ENCODE data around the gene RBFA.

The RBFA gene

DNA sequence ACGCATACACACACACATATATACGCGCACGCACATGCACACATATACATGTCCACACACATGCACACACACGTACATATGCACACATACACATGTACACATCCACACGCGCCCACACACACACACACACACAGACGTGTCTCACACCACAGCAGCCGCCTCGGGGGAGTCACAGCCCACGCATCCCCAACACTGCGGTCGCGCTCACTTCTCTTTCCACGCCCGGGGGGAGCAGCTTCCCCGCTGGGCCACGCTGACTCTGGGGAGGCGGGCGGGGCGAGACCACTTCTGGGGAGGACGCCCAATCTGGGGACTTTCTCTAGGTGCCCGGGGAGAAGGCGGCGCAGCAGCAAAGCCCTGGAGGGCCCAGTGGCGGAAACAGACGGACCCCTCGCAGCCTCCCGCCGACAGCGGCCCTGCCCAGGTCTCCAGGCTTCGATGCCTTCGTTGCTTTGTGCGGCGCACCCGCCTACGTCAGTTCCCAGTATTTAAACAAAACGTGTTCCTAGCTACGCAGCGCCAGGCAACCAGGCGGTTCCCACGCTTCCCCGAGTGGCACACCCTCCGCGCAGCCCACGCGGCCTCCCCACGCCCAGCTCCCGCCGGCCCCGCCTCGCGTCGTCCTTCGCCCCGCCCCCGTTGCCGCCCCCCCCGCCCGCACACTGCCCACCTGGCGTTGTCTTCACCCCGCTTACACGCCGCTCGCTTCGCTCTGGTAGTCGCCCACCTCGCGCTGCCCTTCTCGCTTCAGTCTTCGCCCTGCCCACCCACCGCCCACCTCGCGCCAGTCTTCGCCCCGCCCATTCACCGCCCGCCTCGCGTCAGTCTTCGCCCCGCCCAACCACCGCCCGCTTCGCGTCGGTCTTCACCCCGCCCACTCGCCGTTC lies 810 bp upstream of the RBFA start:
- Histone ChIP-seq H3K4me3 (ENCODE audit: insufficient read length, low read depth) (peak overlapping the region; percentile 87), H3K36me3 (ENCODE audit: insufficient read depth, insufficient read length, low read length) (peaks cover 19% of the 10 kb centered on the region), H3K4me1 (ENCODE audit: insufficient read depth, insufficient read length) (peaks cover 5% of the 10 kb centered on the region), H3K27me3 (ENCODE audit: insufficient read depth, insufficient read length) (no peaks in the 10 kb centered on the region), H3K9me3 (ENCODE audit: insufficient read depth, low read length) (no peaks in the 10 kb centered on the region), H3K9ac (ENCODE audit: insufficient read length, low read depth) (peak overlapping the region; percentile 80)
- DNase-seq (ENCODE audit: low read depth, low spot score) = peak; percentile 3
- no peak for TF ChIP-seq ZNF274 (IDR thresholded peaks at IDR 0.05; ENCODE audit: low read depth, low read length)
- no peak for TF ChIP-seq SUZ12 (IDR thresholded peaks at IDR 0.05; ENCODE audit: extremely low read depth, insufficient read depth, insufficient read length)
- no peak for TF ChIP-seq YY1 (IDR thresholded peaks at IDR 0.05; ENCODE audit: insufficient read depth, insufficient read length)

DNA sequence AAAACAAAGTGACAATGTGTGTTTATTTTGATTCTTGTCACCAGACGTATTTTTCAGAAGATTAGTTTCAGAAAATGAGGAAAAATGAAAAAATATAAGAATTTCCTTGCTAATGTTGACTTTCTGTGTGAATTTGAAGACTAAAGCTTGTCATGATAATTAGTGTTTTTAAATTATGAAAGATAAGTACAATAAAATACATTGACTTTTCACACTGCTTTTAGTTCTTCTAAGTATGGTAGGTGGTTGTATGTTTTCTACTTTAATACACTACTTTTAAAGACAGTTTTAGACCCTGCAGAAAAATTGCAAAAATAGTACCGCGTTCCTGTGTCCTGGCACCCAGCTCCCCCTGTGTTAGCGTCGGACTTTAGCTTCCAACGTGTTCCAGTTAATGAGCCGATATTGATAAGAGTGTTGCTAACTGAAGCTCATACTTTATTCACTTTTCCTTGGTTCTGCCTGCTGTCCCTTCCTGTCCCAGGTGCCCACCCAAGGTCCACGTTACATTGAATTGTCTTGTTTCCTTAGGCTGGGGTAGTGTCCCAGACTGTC lies 695 bp downstream of the RBFA start:
- TF ChIP-seq ZNF274 (IDR thresholded peaks at IDR 0.05; ENCODE audit: low read depth, low read length) (no peak), SUZ12 (IDR thresholded peaks at IDR 0.05; ENCODE audit: extremely low read depth, insufficient read depth, insufficient read length) (no peak), YY1 (IDR thresholded peaks at IDR 0.05; ENCODE audit: insufficient read depth, insufficient read length) (no peak)
- peaks cover 31% of the 10 kb centered on the region for H3K36me3 ChIP-seq (ENCODE audit: insufficient read depth, insufficient read length, low read length)
- no peak for DNase-seq (ENCODE audit: low read depth, low spot score)
- no peaks in the 10 kb centered on the region for H3K27me3 ChIP-seq (ENCODE audit: insufficient read depth, insufficient read length)
- no peaks in the 10 kb centered on the region for H3K9me3 ChIP-seq (ENCODE audit: insufficient read depth, low read length)
- peak overlapping the region; percentile 87 for H3K4me3 ChIP-seq (ENCODE audit: insufficient read length, low read depth)
- H3K4me1 ChIP-seq (ENCODE audit: insufficient read depth, insufficient read length) = peaks cover 5% of the 10 kb centered on the region
- peak overlapping the region; percentile 91 for H3K9ac ChIP-seq (ENCODE audit: insufficient read length, low read depth)

DNA sequence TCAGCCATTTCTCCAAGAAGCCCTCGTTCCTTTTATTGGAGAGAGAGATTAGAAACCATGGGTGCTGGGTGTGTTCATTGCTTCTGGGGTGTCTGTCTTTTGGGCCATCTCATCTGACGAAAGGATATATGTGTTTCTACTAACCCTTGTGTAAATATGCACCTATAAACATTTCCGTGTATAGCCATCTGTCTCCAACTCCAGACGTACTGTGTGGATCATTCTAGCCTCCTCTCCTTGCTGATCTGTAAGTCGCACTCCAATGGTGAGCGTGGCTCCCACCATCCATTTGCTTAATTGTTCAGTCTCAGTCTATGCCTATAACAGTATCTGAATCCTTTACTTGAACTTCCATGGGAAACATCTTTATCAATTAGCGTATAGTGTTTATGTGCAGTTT lies 1.8 kb downstream of the RBFA start:
- no peaks in the 10 kb centered on the region for H3K27me3 ChIP-seq (ENCODE audit: insufficient read depth, insufficient read length)
- no peaks in the 10 kb centered on the region for H3K9me3 ChIP-seq (ENCODE audit: insufficient read depth, low read length)
- no peak overlapping the region for H3K4me3 ChIP-seq (ENCODE audit: insufficient read length, low read depth)
- H3K9ac ChIP-seq (ENCODE audit: insufficient read length, low read depth) = peak overlapping the region; percentile 91
- H3K36me3 ChIP-seq (ENCODE audit: insufficient read depth, insufficient read length, low read length) = peaks cover 38% of the 10 kb centered on the region
- no peak for DNase-seq (ENCODE audit: low read depth, low spot score)
- TF ChIP-seq SUZ12 (IDR thresholded peaks at IDR 0.05; ENCODE audit: extremely low read depth, insufficient read depth, insufficient read length) (no peak), ZNF274 (IDR thresholded peaks at IDR 0.05; ENCODE audit: low read depth, low read length) (no peak), YY1 (IDR thresholded peaks at IDR 0.05; ENCODE audit: insufficient read depth, insufficient read length) (no peak)
- H3K4me1 ChIP-seq (ENCODE audit: insufficient read depth, insufficient read length) = peaks cover 5% of the 10 kb centered on the region

DNA sequence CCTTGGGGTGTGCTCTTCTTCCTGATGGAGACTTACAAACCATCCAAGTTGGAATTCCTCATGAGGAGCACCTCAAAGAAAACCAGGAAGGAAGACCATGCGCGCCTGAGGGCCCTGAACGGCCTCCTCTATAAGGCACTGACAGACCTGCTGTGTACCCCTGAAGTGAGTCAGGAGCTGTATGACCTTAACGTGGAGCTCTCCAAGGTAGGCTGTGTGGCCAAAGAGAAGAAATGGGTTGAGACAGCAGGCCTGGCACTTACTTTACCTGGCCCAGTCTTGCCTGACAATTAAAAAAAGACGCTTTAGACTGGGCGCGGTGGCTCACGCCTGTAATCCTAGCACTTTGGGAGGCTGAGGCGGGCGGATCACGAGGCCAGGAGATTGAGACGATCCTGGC lies 3.1 kb downstream of the RBFA start:
- TF ChIP-seq YY1 (IDR thresholded peaks at IDR 0.05; ENCODE audit: insufficient read depth, insufficient read length) = no peak
- no peak for TF ChIP-seq SUZ12 (IDR thresholded peaks at IDR 0.05; ENCODE audit: extremely low read depth, insufficient read depth, insufficient read length)
- TF ChIP-seq ZNF274 (IDR thresholded peaks at IDR 0.05; ENCODE audit: low read depth, low read length) = no peak
- Histone ChIP-seq H3K27me3 (ENCODE audit: insufficient read depth, insufficient read length) (no peaks in the 10 kb centered on the region), H3K4me1 (ENCODE audit: insufficient read depth, insufficient read length) (peaks cover 5% of the 10 kb centered on the region), H3K9me3 (ENCODE audit: insufficient read depth, low read length) (no peaks in the 10 kb centered on the region), H3K4me3 (ENCODE audit: insufficient read length, low read depth) (no peak overlapping the region), H3K36me3 (ENCODE audit: insufficient read depth, insufficient read length, low read length) (peaks cover 47% of the 10 kb centered on the region), H3K9ac (ENCODE audit: insufficient read length, low read depth) (no peak overlapping the region)
- no peak for DNase-seq (ENCODE audit: low read depth, low spot score)

- DNase-seq (ENCODE audit: low read depth, low spot score) = no peak
- Histone ChIP-seq H3K4me1 (ENCODE audit: insufficient read depth, insufficient read length) (peaks cover 5% of the 10 kb centered on the region), H3K9me3 (ENCODE audit: insufficient read depth, low read length) (no peaks in the 10 kb centered on the region), H3K27me3 (ENCODE audit: insufficient read depth, insufficient read length) (no peaks in the 10 kb centered on the region), H3K36me3 (ENCODE audit: insufficient read depth, insufficient read length, low read length) (peaks cover 54% of the 10 kb centered on the region), H3K9ac (ENCODE audit: insufficient read length, low read depth) (no peak overlapping the region), H3K4me3 (ENCODE audit: insufficient read length, low read depth) (no peak overlapping the region)
- TF ChIP-seq YY1 (IDR thresholded peaks at IDR 0.05; ENCODE audit: insufficient read depth, insufficient read length) (no peak), SUZ12 (IDR thresholded peaks at IDR 0.05; ENCODE audit: extremely low read depth, insufficient read depth, insufficient read length) (no peak), ZNF274 (IDR thresholded peaks at IDR 0.05; ENCODE audit: low read depth, low read length) (no peak)
Observed at GRCh38 chr18:80037869-80038630, 3.8 kb downstream of the RBFA start.

DNA sequence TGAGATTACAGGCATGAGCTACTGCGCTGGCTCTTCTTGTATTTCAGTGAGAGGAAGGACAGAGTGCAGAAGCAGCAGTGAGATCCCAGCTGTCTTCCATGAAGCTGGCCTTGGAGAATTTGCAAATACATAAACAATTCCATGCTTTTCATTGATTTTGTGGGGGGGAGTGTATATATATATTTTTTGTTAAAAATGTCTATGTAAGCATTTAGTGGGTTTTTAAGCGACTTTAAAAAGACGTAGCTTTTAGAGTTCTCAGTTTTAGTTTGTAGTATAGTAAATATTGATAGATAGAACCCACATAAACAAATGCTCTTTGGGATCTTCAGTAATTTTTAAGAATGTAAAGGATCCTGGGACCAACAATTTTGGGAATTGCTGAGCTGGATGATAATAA lies 6.3 kb downstream of the RBFA start:
- no peak overlapping the region for H3K4me3 ChIP-seq (ENCODE audit: insufficient read length, low read depth)
- H3K4me1 ChIP-seq (ENCODE audit: insufficient read depth, insufficient read length) = peaks cover under 1% of the 10 kb centered on the region
- no peak overlapping the region for H3K9ac ChIP-seq (ENCODE audit: insufficient read length, low read depth)
- no peak for DNase-seq (ENCODE audit: low read depth, low spot score)
- TF ChIP-seq SUZ12 (IDR thresholded peaks at IDR 0.05; ENCODE audit: extremely low read depth, insufficient read depth, insufficient read length) (no peak), ZNF274 (IDR thresholded peaks at IDR 0.05; ENCODE audit: low read depth, low read length) (no peak), YY1 (IDR thresholded peaks at IDR 0.05; ENCODE audit: insufficient read depth, insufficient read length) (no peak)
- H3K27me3 ChIP-seq (ENCODE audit: insufficient read depth, insufficient read length) = no peaks in the 10 kb centered on the region
- peaks cover 76% of the 10 kb centered on the region for H3K36me3 ChIP-seq (ENCODE audit: insufficient read depth, insufficient read length, low read length)
- no peaks in the 10 kb centered on the region for H3K9me3 ChIP-seq (ENCODE audit: insufficient read depth, low read length)

GRCh38 chr18:80041424-80041823 lies 7.2 kb downstream of the RBFA start:
- no peak overlapping the region for H3K9ac ChIP-seq (ENCODE audit: insufficient read length, low read depth)
- no peak for DNase-seq (ENCODE audit: low read depth, low spot score)
- H3K36me3 ChIP-seq (ENCODE audit: insufficient read depth, insufficient read length, low read length) = peaks cover 84% of the 10 kb centered on the region
- no peaks in the 10 kb centered on the region for H3K4me1 ChIP-seq (ENCODE audit: insufficient read depth, insufficient read length)
- no peak overlapping the region for H3K4me3 ChIP-seq (ENCODE audit: insufficient read length, low read depth)
- TF ChIP-seq SUZ12 (IDR thresholded peaks at IDR 0.05; ENCODE audit: extremely low read depth, insufficient read depth, insufficient read length) (no peak), ZNF274 (IDR thresholded peaks at IDR 0.05; ENCODE audit: low read depth, low read length) (no peak), YY1 (IDR thresholded peaks at IDR 0.05; ENCODE audit: insufficient read depth, insufficient read length) (no peak)
- H3K9me3 ChIP-seq (ENCODE audit: insufficient read depth, low read length) = no peaks in the 10 kb centered on the region
- H3K27me3 ChIP-seq (ENCODE audit: insufficient read depth, insufficient read length) = no peaks in the 10 kb centered on the region

Data from NT2/D1 (cell line).